Measurements from ENCODE around the gene IFNAR2. TPM values are rescaled to one million over a fixed set of nuclear protein-coding genes. Genes with fewer than 3 reads are reported as not detected.

The IFNAR2 gene
- total RNA-seq, 1 experiment from 2014 or later, result 8.8 TPM

DNA sequence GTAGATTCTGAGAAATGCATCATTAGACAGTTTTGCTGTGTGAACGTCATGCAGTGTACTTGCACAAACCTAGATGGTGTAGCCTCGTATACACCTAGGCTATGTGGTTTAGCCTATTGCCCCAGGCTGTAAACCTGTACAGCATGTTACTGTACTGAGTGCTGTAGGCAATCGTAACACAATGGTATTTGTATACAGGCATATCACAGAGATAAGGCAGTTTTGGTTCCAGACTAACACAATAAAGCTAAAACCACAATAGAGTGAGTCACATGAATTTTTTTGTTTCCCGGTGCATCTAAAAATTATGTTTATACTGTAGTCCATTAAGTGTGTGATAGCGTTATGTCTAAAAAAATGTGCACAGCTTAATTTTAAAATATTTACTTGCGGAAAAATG lies 43.3 kb downstream of the IFNAR2 start:
- ChIA-PET POLR2A (interaction anchor here (0.6 to 1.5 kb wide), 3 partner anchors 12 to 15 kb away, joined by 3 to 7 read pairs (median 3); no protein-coding TSS in a partner anchor), CTCF (no interaction called here)
- Mint-ChIP-seq H3K4me3 (ENCODE audit: unreplicated experiment) (no peak overlapping the region), H3K36me3 (ENCODE audit: insufficient read depth, unreplicated experiment) (peaks cover 44% of the 10 kb centered on the region), H3K4me1 (ENCODE audit: insufficient read depth, unreplicated experiment) (peaks cover 18% of the 10 kb centered on the region), H3K27me3 (ENCODE audit: insufficient read depth, unreplicated experiment) (no peaks in the 10 kb centered on the region), H3K9me3 (ENCODE audit: unreplicated experiment) (no peaks in the 10 kb centered on the region), H3K27ac (ENCODE audit: low read depth, unreplicated experiment) (no peak overlapping the region)
- intact Hi-C loops (cut with micrococcal nuclease), result no loop called here
- BruUV-seq (replicated peaks), result no TSS peak
- TF ChIP-seq, protein P1, sequence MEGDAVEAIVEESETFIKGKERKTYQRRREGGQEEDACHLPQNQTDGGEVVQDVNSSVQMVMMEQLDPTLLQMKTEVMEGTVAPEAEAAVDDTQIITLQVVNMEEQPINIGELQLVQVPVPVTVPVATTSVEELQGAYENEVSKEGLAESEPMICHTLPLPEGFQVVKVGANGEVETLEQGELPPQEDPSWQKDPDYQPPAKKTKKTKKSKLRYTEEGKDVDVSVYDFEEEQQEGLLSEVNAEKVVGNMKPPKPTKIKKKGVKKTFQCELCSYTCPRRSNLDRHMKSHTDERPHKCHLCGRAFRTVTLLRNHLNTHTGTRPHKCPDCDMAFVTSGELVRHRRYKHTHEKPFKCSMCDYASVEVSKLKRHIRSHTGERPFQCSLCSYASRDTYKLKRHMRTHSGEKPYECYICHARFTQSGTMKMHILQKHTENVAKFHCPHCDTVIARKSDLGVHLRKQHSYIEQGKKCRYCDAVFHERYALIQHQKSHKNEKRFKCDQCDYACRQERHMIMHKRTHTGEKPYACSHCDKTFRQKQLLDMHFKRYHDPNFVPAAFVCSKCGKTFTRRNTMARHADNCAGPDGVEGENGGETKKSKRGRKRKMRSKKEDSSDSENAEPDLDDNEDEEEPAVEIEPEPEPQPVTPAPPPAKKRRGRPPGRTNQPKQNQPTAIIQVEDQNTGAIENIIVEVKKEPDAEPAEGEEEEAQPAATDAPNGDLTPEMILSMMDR (IDR thresholded peaks at IDR 0.05; ENCODE audit: unreplicated experiment), result no peak
- DNase-seq (ENCODE audit: unreplicated experiment), result no peak

DNA sequence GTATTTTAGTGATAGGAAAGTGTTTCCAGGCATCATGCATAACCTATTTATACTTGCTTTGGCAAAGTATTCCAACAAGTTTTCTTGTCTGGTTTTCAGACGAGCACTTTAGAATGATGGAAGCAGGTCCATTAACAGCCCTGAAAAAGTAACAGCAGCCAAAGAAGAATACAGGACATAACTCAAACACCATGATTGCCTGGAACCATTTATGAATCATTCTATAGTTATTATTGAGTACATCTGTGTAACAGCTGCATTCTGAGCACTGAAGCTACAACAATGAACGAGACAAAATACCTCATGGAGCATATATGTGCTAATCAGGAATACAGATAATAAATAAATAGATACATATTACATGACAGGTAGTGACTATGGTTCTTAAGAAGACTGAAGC lies 49.0 kb downstream of the IFNAR2 start:
- ChIA-PET POLR2A (interaction anchor here (0.7 to 1.2 kb wide), 4 partner anchors 8 to 1590 kb away, joined by 3 to 4 read pairs (median 3); partner anchors contain the start of gene IFNAR1), CTCF (no interaction called here)
- no TSS peak for BruUV-seq (replicated peaks)

DNA sequence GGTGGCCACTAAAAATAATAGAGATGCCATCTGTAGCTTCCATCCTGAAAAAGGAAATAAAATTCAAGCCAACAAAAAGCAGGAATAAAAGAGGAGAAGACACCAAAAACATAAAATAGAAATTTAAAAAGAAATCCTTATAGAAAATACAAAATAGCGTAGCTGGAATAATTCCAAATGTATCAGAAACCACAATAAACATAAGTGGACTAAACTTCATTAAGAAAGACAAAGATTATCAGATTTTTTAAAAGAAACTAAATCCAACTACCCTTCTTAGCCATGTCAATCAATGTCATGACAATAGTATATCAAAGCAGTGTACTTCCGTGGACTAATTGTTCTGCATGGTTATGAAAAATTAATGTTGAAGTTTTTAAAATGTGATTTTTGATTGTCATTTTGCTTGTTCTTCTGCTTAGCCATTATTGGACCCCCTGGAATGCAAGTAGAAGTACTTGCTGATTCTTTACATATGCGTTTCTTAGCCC lies 49.6 kb downstream of the IFNAR2 start:
- no TSS peak for BruUV-seq (replicated peaks)
- ChIA-PET POLR2A (interaction anchor here (0.7 to 1.2 kb wide), 4 partner anchors 9 to 1590 kb away, joined by 3 to 4 read pairs (median 3); partner anchors contain the start of gene IFNAR1), CTCF (no interaction called here)
- Mint-ChIP-seq H3K9me3 (ENCODE audit: unreplicated experiment) (peaks cover 7% of the 10 kb centered on the region), H3K4me1 (ENCODE audit: insufficient read depth, unreplicated experiment) (no peaks in the 10 kb centered on the region), H3K36me3 (ENCODE audit: insufficient read depth, unreplicated experiment) (peaks cover 29% of the 10 kb centered on the region), H3K27ac (ENCODE audit: low read depth, unreplicated experiment) (no peak overlapping the region), H3K4me3 (ENCODE audit: unreplicated experiment) (no peak overlapping the region), H3K27me3 (ENCODE audit: insufficient read depth, unreplicated experiment) (no peaks in the 10 kb centered on the region)
- DNase-seq (ENCODE audit: unreplicated experiment), result no peak
- TF ChIP-seq, protein P1 (IDR thresholded peaks at IDR 0.05; ENCODE audit: unreplicated experiment), result no peak
- intact Hi-C loops (cut with micrococcal nuclease), result no loop called here

More for the DNA sequence above, 49.0 kb downstream of the IFNAR2 start:
- Mint-ChIP-seq H3K27me3 (ENCODE audit: insufficient read depth, unreplicated experiment) (no peaks in the 10 kb centered on the region), H3K36me3 (ENCODE audit: insufficient read depth, unreplicated experiment) (peaks cover 26% of the 10 kb centered on the region), H3K9me3 (ENCODE audit: unreplicated experiment) (peaks cover 7% of the 10 kb centered on the region), H3K4me1 (ENCODE audit: insufficient read depth, unreplicated experiment) (no peaks in the 10 kb centered on the region), H3K4me3 (ENCODE audit: unreplicated experiment) (no peak overlapping the region), H3K27ac (ENCODE audit: low read depth, unreplicated experiment) (no peak overlapping the region)
- intact Hi-C loops (cut with micrococcal nuclease), result no loop called here
- no peak for DNase-seq (ENCODE audit: unreplicated experiment)
- TF ChIP-seq, protein P1 (IDR thresholded peaks at IDR 0.05; ENCODE audit: unreplicated experiment), result no peak

Other genes starting within 250 kb of the IFNAR2 start
- not detected in 2 replicates for gene OLIG2, start 204.0 kb upstream of the IFNAR2 start, total RNA-seq (2022)
- gene OLIG1, start 159.8 kb upstream of the IFNAR2 start, total RNA-seq (2022), result not detected in 2 replicates
- gene IL10RB, start 36.4 kb downstream of the IFNAR2 start, total RNA-seq (2022), result 23.2 and 26.3 TPM in 2 replicates
- gene IFNAR1, start 95.0 kb downstream of the IFNAR2 start, total RNA-seq (2022), result 30.0 and 35.5 TPM in 2 replicates
- 77.0 and 87.7 TPM in 2 replicates for gene IFNGR2, start 173.5 kb downstream of the IFNAR2 start, total RNA-seq (2022)

All from MCF 10A (cell line).